Glutamatergic neuron (in vitro differentiated cells): ENCODE data around the gene ANKH. TPM values are rescaled to one million over a fixed set of nuclear protein-coding genes. Genes with fewer than 3 reads are reported as not detected.

ENCODE experiments used
- DNase-seq: peaks from one replicate; pipeline ENCODE4 v3.0.0; 2022
- H3K27ac Mint-ChIP-seq: one replicate; pipeline ENCODE4 v1.8.0; 2020; ENCODE audit warnings: mild to moderate bottlenecking, mixed read lengths, inconsistent platforms; ENCODE audit not compliant: unreplicated experiment
- H3K27me3 Mint-ChIP-seq: one replicate; pipeline ENCODE4 v1.8.0; 2020; ENCODE audit warnings: mild to moderate bottlenecking, moderate library complexity, mixed read lengths, inconsistent platforms; ENCODE audit not compliant: unreplicated experiment
- H3K36me3 Mint-ChIP-seq: one replicate; pipeline ENCODE4 v1.8.0; 2020; ENCODE audit warnings: mild to moderate bottlenecking, mixed read lengths, inconsistent platforms; ENCODE audit not compliant: unreplicated experiment
- H3K4me1 Mint-ChIP-seq: one replicate; pipeline ENCODE4 v1.8.0; 2020; ENCODE audit warnings: mild to moderate bottlenecking, low read depth, mixed read lengths, inconsistent platforms; ENCODE audit not compliant: unreplicated experiment
- H3K4me3 Mint-ChIP-seq: one replicate; pipeline ENCODE4 v1.8.0; 2020; ENCODE audit warnings: mild to moderate bottlenecking, mixed read lengths, inconsistent platforms; ENCODE audit not compliant: unreplicated experiment
- H3K9me3 Mint-ChIP-seq: one replicate; pipeline ENCODE4 v1.8.0; 2020; ENCODE audit warnings: mild to moderate bottlenecking, moderate library complexity, mixed read lengths, inconsistent platforms; ENCODE audit not compliant: unreplicated experiment
- total RNA-seq: library from RNA; stranded (reverse); fragmentation: NEBNext Ultra II Directional; extraction: Animal tissue kit (Norgen Biotek cat#: 25700); gene quantifications from one replicate; pipeline ENCODE4 v1.2.1, GENCODE V29; 2021; ENCODE audit not compliant: unreplicated experiment
- TF ChIP-seq, protein P1 (sequence below): fragments of 200-600 bp; sonication (generic); IDR thresholded peaks from one replicate; pipeline ENCODE4 v1.5.0; 2021; ENCODE audit not compliant: partially characterized antibody, unreplicated experiment

The ANKH gene
- total RNA-seq, 1 donor from 2014 or later = 83.3 TPM

DNA sequence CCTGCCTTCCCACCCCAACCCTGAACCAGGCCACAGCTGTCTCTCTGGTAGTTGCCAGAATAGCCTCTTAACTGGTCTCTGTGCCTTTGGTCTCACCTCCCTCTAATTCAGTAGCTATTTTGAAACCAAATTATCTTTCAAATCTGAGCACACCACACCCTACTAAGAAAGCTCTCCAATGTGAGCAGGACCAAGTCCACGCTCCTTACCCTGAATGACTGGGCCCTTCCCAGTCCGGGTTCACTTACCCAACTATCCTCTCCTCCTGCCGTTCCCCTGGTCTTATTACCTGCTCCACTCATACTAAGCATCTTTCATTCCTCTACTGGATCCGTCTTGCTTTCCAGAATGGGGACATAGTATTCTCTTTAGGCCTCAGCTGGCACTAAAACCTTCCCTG, 16.8 kb downstream of the ANKH start:
- no peak overlapping the region for H3K27ac Mint-ChIP-seq
- H3K36me3 Mint-ChIP-seq = peaks cover 8% of the 10 kb centered on the region
- H3K27me3 Mint-ChIP-seq = no peaks in the 10 kb centered on the region
- no peak overlapping the region for H3K4me3 Mint-ChIP-seq
- TF ChIP-seq, protein P1, sequence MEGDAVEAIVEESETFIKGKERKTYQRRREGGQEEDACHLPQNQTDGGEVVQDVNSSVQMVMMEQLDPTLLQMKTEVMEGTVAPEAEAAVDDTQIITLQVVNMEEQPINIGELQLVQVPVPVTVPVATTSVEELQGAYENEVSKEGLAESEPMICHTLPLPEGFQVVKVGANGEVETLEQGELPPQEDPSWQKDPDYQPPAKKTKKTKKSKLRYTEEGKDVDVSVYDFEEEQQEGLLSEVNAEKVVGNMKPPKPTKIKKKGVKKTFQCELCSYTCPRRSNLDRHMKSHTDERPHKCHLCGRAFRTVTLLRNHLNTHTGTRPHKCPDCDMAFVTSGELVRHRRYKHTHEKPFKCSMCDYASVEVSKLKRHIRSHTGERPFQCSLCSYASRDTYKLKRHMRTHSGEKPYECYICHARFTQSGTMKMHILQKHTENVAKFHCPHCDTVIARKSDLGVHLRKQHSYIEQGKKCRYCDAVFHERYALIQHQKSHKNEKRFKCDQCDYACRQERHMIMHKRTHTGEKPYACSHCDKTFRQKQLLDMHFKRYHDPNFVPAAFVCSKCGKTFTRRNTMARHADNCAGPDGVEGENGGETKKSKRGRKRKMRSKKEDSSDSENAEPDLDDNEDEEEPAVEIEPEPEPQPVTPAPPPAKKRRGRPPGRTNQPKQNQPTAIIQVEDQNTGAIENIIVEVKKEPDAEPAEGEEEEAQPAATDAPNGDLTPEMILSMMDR = no peak
- H3K9me3 Mint-ChIP-seq = no peaks in the 10 kb centered on the region
- H3K4me1 Mint-ChIP-seq = peaks cover 23% of the 10 kb centered on the region
- DNase-seq = no peak

DNA sequence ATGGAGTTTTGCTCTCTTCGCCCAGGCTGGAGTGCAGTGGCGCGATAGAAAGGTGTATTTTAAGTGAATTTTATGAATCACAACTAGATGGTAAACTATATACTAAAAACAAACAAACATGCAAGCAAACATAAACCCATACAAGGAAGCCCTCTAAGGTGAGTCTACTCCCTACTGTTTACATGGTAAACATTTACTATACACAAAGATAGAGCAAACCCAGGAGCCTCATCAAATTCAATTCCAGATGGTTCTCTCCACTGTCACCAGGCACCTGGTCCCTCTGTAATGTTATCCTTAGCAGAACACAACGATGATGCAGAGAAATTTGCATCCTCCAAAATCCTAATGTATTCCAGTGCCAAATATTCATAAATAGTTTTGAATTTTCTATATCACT, 17.9 kb downstream of the ANKH start:
- DNase-seq = no peak
- TF ChIP-seq, protein P1 = no peak
- peaks cover 23% of the 10 kb centered on the region for H3K4me1 Mint-ChIP-seq
- H3K27me3 Mint-ChIP-seq = no peaks in the 10 kb centered on the region
- no peak overlapping the region for H3K4me3 Mint-ChIP-seq
- no peak overlapping the region for H3K27ac Mint-ChIP-seq
- no peaks in the 10 kb centered on the region for H3K9me3 Mint-ChIP-seq
- peaks cover 4% of the 10 kb centered on the region for H3K36me3 Mint-ChIP-seq

DNA sequence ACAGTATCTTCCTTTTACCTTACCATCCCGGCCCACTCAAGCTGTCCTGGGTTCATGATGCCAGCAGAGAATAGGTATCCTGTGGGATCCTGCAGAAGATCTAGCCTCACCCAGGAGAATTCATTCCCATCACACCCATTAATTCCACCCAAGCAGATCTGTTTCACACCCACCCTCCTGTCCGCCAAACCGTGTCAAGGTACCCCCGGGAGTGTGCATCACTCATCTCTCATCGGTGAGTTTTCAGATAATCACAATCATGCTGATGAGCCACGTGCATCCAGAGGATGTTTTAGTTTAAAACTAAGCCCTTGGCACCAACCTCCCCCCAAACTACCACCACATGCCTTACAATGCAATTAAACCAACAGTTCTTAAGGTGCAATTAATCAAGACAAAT, 18.8 kb downstream of the ANKH start:
- no peak for DNase-seq
- peaks cover 23% of the 10 kb centered on the region for H3K4me1 Mint-ChIP-seq
- peaks cover 4% of the 10 kb centered on the region for H3K36me3 Mint-ChIP-seq
- TF ChIP-seq, protein P1 = no peak
- no peak overlapping the region for H3K27ac Mint-ChIP-seq
- H3K9me3 Mint-ChIP-seq = no peaks in the 10 kb centered on the region
- no peak overlapping the region for H3K4me3 Mint-ChIP-seq
- no peaks in the 10 kb centered on the region for H3K27me3 Mint-ChIP-seq

DNA sequence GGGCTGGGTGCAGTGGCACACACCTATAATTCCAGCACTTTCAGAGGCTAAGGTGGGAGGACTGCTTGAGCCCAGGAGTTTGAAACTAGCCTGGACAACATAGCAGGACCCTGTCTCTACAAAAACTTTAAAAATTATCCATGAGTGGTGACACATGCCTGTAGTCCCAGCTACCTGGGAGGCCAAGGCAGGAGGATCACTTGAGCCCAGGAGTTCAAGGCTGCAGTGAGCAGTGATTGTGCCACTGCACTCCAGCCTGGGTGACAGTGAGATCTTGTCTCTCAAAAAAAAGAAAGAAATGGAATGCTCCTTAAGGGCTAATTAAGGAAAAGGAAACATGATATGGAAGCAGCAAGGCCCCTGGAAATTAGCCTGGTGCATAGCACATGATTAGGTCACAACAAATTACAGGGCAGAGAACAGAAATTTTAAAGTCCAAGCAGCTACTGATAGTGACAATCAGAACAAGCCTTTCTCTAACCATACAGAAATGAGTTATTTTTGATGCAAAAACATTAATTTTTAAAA, 19.5 kb downstream of the ANKH start:
- H3K36me3 Mint-ChIP-seq = peaks cover 4% of the 10 kb centered on the region
- no peak for DNase-seq
- no peaks in the 10 kb centered on the region for H3K9me3 Mint-ChIP-seq
- H3K4me1 Mint-ChIP-seq = peaks cover 23% of the 10 kb centered on the region
- TF ChIP-seq, protein P1 = no peak
- no peak overlapping the region for H3K27ac Mint-ChIP-seq
- no peak overlapping the region for H3K4me3 Mint-ChIP-seq
- H3K27me3 Mint-ChIP-seq = no peaks in the 10 kb centered on the region

DNA sequence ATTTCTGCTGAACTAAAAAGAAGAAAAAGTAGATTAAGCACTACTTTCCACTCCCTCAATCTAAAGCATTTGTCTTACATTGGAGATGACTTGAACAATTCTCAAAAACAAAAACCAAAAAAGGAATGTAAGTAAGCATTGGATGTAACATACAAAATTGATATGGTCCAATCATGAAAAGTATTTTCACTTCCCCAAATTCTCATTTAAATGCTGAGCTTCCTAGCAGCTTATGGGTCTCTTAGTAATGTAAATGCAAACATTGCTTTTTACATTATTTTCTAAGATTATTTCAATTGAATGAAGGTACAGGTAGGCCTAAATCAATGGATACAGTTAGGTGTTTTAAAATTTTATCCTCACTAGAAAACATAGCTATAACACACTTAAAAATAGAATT, 20.0 kb downstream of the ANKH start:
- no peak overlapping the region for H3K27ac Mint-ChIP-seq
- no peaks in the 10 kb centered on the region for H3K9me3 Mint-ChIP-seq
- no peak for DNase-seq
- no peak overlapping the region for H3K4me3 Mint-ChIP-seq
- TF ChIP-seq, protein P1 = no peak
- H3K36me3 Mint-ChIP-seq = peaks cover 4% of the 10 kb centered on the region
- H3K27me3 Mint-ChIP-seq = no peaks in the 10 kb centered on the region
- peaks cover 23% of the 10 kb centered on the region for H3K4me1 Mint-ChIP-seq
